SU-DHL-6 (cell line): ENCODE data around the gene PAQR4.

Source experiments
- EZH2phosphoT487 ChIP-seq: fragments of 200-600 bp; sonication (generic), shearing (Covaris generic); conservative IDR thresholded peaks from 2 replicates; pipeline ENCODE4 v1.6.1; 2018; ENCODE audit warnings: mild to moderate bottlenecking, antibody characterized with exemption, low read length, moderate library complexity, mixed read lengths
- TF ChIP-seq, protein P1 (sequence below): fragments of 200-600 bp; sonication (generic); IDR thresholded peaks from one replicate; pipeline ENCODE4 v1.5.1; 2017; ENCODE audit warnings: antibody characterized with exemption, mild to moderate bottlenecking, low read length, moderate library complexity; ENCODE audit not compliant: insufficient read depth, poor library complexity, severe bottlenecking

DNA sequence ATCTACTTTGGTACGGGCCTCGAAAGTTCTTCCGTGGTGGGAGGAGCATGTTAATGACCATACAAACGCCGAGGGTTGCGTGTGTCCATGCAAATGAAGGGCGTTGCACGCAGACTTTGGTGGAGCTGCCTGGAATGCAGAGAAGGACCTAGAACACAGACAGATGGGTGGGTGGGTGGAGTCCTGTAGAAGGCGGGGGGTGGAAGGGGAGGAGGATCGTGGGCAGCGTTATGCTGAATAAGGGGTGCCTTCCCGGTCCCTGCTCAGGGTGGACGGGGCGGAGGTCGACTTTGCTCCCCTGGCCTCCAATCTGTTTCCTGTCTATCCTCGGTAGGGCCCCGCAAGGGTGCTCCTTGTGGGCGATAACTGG is 795 bp upstream of the PAQR4 start:
- TF ChIP-seq, protein P1, sequence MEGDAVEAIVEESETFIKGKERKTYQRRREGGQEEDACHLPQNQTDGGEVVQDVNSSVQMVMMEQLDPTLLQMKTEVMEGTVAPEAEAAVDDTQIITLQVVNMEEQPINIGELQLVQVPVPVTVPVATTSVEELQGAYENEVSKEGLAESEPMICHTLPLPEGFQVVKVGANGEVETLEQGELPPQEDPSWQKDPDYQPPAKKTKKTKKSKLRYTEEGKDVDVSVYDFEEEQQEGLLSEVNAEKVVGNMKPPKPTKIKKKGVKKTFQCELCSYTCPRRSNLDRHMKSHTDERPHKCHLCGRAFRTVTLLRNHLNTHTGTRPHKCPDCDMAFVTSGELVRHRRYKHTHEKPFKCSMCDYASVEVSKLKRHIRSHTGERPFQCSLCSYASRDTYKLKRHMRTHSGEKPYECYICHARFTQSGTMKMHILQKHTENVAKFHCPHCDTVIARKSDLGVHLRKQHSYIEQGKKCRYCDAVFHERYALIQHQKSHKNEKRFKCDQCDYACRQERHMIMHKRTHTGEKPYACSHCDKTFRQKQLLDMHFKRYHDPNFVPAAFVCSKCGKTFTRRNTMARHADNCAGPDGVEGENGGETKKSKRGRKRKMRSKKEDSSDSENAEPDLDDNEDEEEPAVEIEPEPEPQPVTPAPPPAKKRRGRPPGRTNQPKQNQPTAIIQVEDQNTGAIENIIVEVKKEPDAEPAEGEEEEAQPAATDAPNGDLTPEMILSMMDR = no peak
- TF ChIP-seq EZH2phosphoT487 = no peak
